SH-SY5Y (cell line): ENCODE measurements around the gene CDK6.

Source experiments
- GATA2 ChIP-seq: IDR thresholded peaks from 2 replicates; pipeline ENCODE4 v1.6.1; 2011; ENCODE audit warnings: mild to moderate bottlenecking, low read depth, low read length
- GATA3 ChIP-seq: IDR thresholded peaks from 2 replicates; pipeline ENCODE4 v1.6.1; 2011; ENCODE audit warnings: low read depth, mild to moderate bottlenecking, low read length, moderate library complexity

DNA sequence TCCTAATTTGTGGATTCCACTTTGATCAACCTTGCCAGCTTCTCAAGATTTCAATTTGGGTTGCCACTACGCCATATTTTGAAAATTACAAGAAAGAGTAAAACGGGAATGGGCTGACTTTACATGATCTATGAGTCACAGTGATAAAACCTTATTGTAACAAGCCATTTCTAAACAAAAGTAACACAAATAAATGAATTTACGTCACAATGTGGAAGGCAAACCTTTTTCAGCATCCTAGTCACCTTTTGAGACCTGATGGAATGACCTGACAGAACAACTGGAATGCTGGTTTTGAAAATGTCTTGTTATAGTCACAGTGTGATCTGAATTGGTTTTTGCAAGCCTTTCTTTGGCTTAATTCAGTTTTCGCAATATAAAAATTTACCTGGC lies 85.9 kb downstream of the CDK6 start:
- TF ChIP-seq GATA2 (no peak), GATA3 (no peak)
